Measurements from ENCODE around the gene ADA. TPM values are rescaled to one million over a fixed set of nuclear protein-coding genes. Genes with fewer than 3 reads are reported as not detected.
A peak's percentile ranks its signal among the peaks of the same experiment; 100 is the strongest.

The ADA gene
- total RNA-seq, 1 donor from 2014 or later, result 72.3 TPM

- Mint-ChIP-seq H3K36me3 (ENCODE audit: low read depth) (peaks cover 13% of the 10 kb centered on the region), H3K27me3 (no peaks in the 10 kb centered on the region), H3K9me3 (no peaks in the 10 kb centered on the region), H3K4me1 (peaks cover 76% of the 10 kb centered on the region), H3K27ac (peak overlapping the region; percentile 73), H3K4me3 (no peak overlapping the region)
- ATAC-seq (ENCODE audit: low read depth) (no peak), DNase-seq (no peak)
- ChIA-PET CTCF (interaction anchor here (0.9 to 1.8 kb wide), 4 partner anchors 32 to 67 kb away, joined by 3 to 6 read pairs (median 4); no protein-coding TSS in a partner anchor), POLR2A (interaction anchor here (0.5 to 1.2 kb wide), 7 partner anchors 8 to 1152 kb away, joined by 3 to 7 read pairs (median 3); no protein-coding TSS in a partner anchor)
- intact Hi-C loops (cut with micrococcal nuclease), result loop anchor here (10.0 kb wide), 1 partner anchor 428 kb away; the partner anchor contains the start of gene OSER1
- TF ChIP-seq, protein P1, sequence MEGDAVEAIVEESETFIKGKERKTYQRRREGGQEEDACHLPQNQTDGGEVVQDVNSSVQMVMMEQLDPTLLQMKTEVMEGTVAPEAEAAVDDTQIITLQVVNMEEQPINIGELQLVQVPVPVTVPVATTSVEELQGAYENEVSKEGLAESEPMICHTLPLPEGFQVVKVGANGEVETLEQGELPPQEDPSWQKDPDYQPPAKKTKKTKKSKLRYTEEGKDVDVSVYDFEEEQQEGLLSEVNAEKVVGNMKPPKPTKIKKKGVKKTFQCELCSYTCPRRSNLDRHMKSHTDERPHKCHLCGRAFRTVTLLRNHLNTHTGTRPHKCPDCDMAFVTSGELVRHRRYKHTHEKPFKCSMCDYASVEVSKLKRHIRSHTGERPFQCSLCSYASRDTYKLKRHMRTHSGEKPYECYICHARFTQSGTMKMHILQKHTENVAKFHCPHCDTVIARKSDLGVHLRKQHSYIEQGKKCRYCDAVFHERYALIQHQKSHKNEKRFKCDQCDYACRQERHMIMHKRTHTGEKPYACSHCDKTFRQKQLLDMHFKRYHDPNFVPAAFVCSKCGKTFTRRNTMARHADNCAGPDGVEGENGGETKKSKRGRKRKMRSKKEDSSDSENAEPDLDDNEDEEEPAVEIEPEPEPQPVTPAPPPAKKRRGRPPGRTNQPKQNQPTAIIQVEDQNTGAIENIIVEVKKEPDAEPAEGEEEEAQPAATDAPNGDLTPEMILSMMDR (IDR thresholded peaks at IDR 0.05), result no peak
Observed at GRCh38 chr20:44643154-44643519, 8.4 kb downstream of the ADA start.

GRCh38 chr20:44642203-44643153, 9.0 kb downstream of the ADA start:
- peak; percentile 15 for ATAC-seq (ENCODE audit: low read depth)
- peaks cover 13% of the 10 kb centered on the region for H3K36me3 Mint-ChIP-seq (ENCODE audit: low read depth)
- no peak for DNase-seq
- H3K4me3 Mint-ChIP-seq, result peak overlapping the region; percentile 42
- TF ChIP-seq, protein P1 (IDR thresholded peaks at IDR 0.05), result no peak
- intact Hi-C loops (cut with micrococcal nuclease), result loop anchor here (10.0 kb wide), 1 partner anchor 428 kb away; the partner anchor contains the start of gene OSER1
- H3K27ac Mint-ChIP-seq, result peak overlapping the region; percentile 73
- peaks cover 69% of the 10 kb centered on the region for H3K4me1 Mint-ChIP-seq
- H3K9me3 Mint-ChIP-seq, result no peaks in the 10 kb centered on the region
- no peaks in the 10 kb centered on the region for H3K27me3 Mint-ChIP-seq
- POLR2A ChIA-PET, result interaction anchor here (0.5 to 1.4 kb wide), 7 partner anchors 8 to 1152 kb away, joined by 3 to 9 read pairs (median 3); no protein-coding TSS in a partner anchor
- CTCF ChIA-PET, result interaction anchor here (0.9 to 1.8 kb wide), 4 partner anchors 32 to 66 kb away, joined by 3 to 6 read pairs (median 4); no protein-coding TSS in a partner anchor

- Mint-ChIP-seq H3K4me3 (no peak overlapping the region), H3K27ac (peak overlapping the region; percentile 64), H3K27me3 (no peaks in the 10 kb centered on the region), H3K36me3 (ENCODE audit: low read depth) (peaks cover 15% of the 10 kb centered on the region), H3K9me3 (no peaks in the 10 kb centered on the region), H3K4me1 (peaks cover 58% of the 10 kb centered on the region)
- POLR2A ChIA-PET, result interaction anchor here (0.6 to 1.4 kb wide), 2 partner anchors 31 to 123 kb away, joined by 3 to 9 read pairs; no protein-coding TSS in a partner anchor
- no peak for ATAC-seq (ENCODE audit: low read depth)
- DNase-seq, result no peak
- TF ChIP-seq, protein P1 (IDR thresholded peaks at IDR 0.05), result no peak
- intact Hi-C loops (cut with micrococcal nuclease), result loop anchor here (10.0 kb wide), 1 partner anchor 427 kb away; the partner anchor contains the start of gene OSER1
- CTCF ChIA-PET, result no interaction called here
Observed at GRCh38 chr20:44641325-44641724, 10.2 kb downstream of the ADA start.

- peak overlapping the region; percentile 42 for H3K27ac Mint-ChIP-seq
- H3K27me3 Mint-ChIP-seq, result no peaks in the 10 kb centered on the region
- CTCF ChIA-PET, result no interaction called here
- POLR2A ChIA-PET, result interaction anchor here (0.7 kb wide), 1 partner anchor 68 kb away, joined by 3 read pairs; no protein-coding TSS in a partner anchor
- DNase-seq (no peak), ATAC-seq (ENCODE audit: low read depth) (no peak)
- intact Hi-C loops (cut with micrococcal nuclease), result loop anchor here (10.0 kb wide), 1 partner anchor 426 kb away; the partner anchor contains the start of gene OSER1
- TF ChIP-seq, protein P1 (IDR thresholded peaks at IDR 0.05), result no peak
- H3K4me1 Mint-ChIP-seq, result peaks cover 50% of the 10 kb centered on the region
- no peak overlapping the region for H3K4me3 Mint-ChIP-seq
- H3K36me3 Mint-ChIP-seq (ENCODE audit: low read depth), result peaks cover 22% of the 10 kb centered on the region
- no peaks in the 10 kb centered on the region for H3K9me3 Mint-ChIP-seq
Observed at GRCh38 chr20:44640522-44640921, 11.0 kb downstream of the ADA start.
